ENCODE data around the gene SLFN5.
"Not testable (repeated sequence)": the region's sequence is repeated elsewhere in the genome, so short reads cannot be mapped to it uniquely, and the experiment has no call there.

Gene SLFN5

DNA sequence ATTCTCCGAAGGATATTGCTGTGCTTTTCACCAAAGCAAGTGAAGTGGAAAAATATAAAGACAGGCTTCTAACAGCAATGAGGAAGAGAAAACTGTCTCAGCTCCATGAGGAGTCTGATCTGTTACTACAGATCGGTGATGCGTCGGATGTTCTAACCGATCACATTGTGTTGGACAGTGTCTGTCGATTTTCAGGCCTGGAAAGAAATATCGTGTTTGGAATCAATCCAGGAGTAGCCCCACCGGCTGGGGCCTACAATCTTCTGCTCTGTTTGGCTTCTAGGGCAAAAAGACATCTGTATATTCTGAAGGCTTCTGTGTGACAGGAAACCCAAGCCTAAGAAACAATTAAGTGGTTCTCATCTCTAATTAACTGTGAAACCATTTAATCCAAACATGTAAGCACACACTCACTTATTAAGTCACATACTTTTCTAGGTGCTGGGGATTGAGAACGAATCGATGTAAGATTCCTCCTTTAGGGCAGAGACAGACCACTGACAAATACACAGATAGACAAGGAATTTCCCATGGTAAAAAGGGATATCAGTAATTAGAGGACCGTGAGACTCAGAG lies 22.8 kb downstream of the SLFN5 start:
- Histone ChIP-seq H3K4me1 (ENCODE audit: control insufficient read depth in 1 of 2, insufficient read depth in 2 of 2, low read length in 2 of 2) (no peaks in the 10 kb centered on the region), H3K36me3 (ENCODE audit: control insufficient read depth in 1 of 2, insufficient read depth in 2 of 2, low read length in 2 of 2) (peaks cover 24 to 42% of the 10 kb centered on the region in 2 donors), H3K9me3 (ENCODE audit: control insufficient read depth in 1 of 2, low read length in 2 of 2) (no peaks in the 10 kb centered on the region), H3K27ac (ENCODE audit: low read length) (no peak overlapping the region), H3K4me3 (ENCODE audit: low read depth in 1 of 2, low read length in 2 of 2) (no peak overlapping the region), H3K27me3 (ENCODE audit: low read depth, low read length) (no peaks in the 10 kb centered on the region)

DNA sequence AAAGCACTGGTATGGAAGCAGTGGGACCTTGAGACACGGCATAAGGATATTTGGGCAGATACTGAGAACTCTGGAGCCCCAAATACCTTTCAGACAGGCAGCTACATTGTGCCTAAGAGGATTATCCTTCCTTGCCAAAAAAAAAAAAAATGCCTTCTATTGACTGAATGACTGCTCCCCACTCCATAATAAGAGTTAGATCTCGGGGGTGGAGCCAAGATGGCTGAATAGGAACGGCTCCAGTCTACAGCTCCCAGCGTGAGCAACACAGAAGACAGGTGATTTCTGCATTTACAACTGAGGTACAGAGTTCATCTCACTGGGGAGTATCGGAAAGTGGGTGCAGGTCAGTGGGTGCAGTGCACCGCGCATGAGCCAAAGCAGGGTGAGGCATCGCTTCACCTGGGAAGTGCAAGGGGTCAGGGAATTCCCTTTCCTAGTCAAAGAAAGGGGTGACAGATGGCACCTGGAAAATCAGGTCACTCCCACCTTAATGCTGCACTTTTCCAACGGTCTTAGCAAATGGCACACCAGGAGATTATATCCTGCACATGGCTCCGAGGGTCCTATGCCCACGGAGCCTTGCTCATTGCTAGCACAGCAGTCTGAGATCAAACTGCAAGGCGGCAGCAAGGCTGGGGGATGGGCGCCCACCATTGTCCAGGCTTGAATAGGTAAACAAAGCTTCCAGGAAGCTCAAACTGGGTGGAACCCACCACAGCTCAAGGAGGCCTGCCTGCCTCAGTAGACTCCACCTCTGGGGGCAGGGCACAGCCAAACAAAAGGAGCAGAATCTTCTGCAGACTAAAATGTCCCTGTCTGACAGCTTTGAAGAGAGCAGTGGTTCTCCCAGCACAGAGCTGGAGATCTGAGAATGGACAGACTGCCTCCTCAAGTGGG lies 31.5 kb downstream of the SLFN5 start:
- not testable (repeated sequence) for H3K4me3 ChIP-seq (ENCODE audit: low read depth in 1 of 2, low read length in 2 of 2); H3K4me1 ChIP-seq (ENCODE audit: control insufficient read depth in 1 of 2, insufficient read depth in 2 of 2, low read length in 2 of 2); H3K9me3 ChIP-seq (ENCODE audit: control insufficient read depth in 1 of 2, low read length in 2 of 2); H3K27me3 ChIP-seq (ENCODE audit: low read depth, low read length); H3K27ac ChIP-seq (ENCODE audit: low read length); H3K36me3 ChIP-seq (ENCODE audit: control insufficient read depth in 1 of 2, insufficient read depth in 2 of 2, low read length in 2 of 2)

DNA sequence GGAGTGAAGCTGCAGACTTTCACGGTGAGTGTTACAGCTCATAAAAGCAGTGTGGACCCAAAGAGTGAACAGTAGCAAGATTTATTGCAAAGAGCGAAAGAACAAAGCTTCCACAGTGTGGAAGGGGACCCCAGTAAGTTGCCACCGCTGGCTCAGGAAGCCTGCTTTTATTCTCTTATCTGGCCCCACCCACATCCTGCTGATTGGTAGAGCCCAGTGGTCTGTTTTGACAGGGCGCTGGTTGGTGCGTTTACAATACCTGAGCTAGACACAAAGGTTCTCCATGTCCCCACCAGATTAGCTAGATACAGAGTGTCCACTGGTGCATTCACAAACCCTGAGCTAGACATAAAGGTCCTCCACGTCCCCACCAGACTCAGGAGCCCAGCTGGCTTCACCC lies 35.6 kb downstream of the SLFN5 start:
- H3K4me3 ChIP-seq (ENCODE audit: low read depth in 1 of 2, low read length in 2 of 2); H3K9me3 ChIP-seq (ENCODE audit: control insufficient read depth in 1 of 2, low read length in 2 of 2); H3K27ac ChIP-seq (ENCODE audit: low read length); H3K36me3 ChIP-seq (ENCODE audit: control insufficient read depth in 1 of 2, insufficient read depth in 2 of 2, low read length in 2 of 2); H3K27me3 ChIP-seq (ENCODE audit: low read depth, low read length); H3K4me1 ChIP-seq (ENCODE audit: control insufficient read depth in 1 of 2, insufficient read depth in 2 of 2, low read length in 2 of 2): not testable (repeated sequence)

DNA sequence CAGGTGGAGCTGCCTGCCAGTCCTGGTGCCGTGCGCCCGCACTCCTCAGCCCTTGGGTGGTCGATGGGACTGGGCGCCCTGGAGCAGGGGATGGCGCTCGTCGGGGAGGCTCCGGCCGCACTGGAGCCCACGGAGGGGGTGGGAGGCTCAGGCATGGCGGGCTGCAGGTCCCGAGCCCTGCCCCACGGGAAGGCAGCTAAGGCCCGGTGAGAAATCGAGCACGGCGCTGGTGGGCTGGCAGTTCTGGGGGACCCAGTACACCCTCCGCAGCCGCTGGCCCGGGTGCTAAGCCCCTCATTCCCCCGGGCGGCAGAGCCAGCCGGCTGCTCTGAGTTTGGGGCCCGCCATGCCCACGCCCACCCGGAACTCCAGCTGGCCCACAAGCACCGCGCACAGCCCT lies 36.0 kb downstream of the SLFN5 start:
- H3K9me3 ChIP-seq (ENCODE audit: control insufficient read depth in 1 of 2, low read length in 2 of 2); H3K4me1 ChIP-seq (ENCODE audit: control insufficient read depth in 1 of 2, insufficient read depth in 2 of 2, low read length in 2 of 2); H3K27me3 ChIP-seq (ENCODE audit: low read depth, low read length); H3K27ac ChIP-seq (ENCODE audit: low read length); H3K36me3 ChIP-seq (ENCODE audit: control insufficient read depth in 1 of 2, insufficient read depth in 2 of 2, low read length in 2 of 2); H3K4me3 ChIP-seq (ENCODE audit: low read depth in 1 of 2, low read length in 2 of 2): not testable (repeated sequence)

DNA sequence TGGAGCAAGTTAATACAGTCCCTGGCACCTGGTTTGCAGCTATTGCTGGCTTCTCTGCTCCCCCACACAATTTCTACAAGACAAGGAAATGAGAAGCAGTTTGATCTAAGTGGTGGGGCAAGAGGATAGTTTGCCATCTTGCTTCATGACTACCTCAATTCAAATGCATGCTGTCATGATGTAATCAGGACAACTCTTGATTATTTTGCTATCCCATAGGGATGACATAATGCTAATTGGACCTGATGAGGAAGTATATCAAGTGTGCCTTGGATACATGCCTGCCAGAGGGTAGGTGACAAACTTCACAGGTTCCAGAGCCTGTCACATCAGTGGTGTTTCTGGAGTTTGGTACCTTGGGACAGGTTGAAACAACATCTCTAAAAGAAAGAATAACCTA lies 40.9 kb downstream of the SLFN5 start:
- Histone ChIP-seq H3K4me1 (ENCODE audit: control insufficient read depth in 1 of 2, insufficient read depth in 2 of 2, low read length in 2 of 2) (no peaks in the 10 kb centered on the region), H3K4me3 (ENCODE audit: low read depth in 1 of 2, low read length in 2 of 2) (no peak overlapping the region), H3K27ac (ENCODE audit: low read length) (no peak overlapping the region), H3K9me3 (ENCODE audit: control insufficient read depth in 1 of 2, low read length in 2 of 2) (no peaks in the 10 kb centered on the region), H3K27me3 (ENCODE audit: low read depth, low read length) (no peaks in the 10 kb centered on the region), H3K36me3 (ENCODE audit: control insufficient read depth in 1 of 2, insufficient read depth in 2 of 2, low read length in 2 of 2) (no peaks in the 10 kb centered on the region)

DNA sequence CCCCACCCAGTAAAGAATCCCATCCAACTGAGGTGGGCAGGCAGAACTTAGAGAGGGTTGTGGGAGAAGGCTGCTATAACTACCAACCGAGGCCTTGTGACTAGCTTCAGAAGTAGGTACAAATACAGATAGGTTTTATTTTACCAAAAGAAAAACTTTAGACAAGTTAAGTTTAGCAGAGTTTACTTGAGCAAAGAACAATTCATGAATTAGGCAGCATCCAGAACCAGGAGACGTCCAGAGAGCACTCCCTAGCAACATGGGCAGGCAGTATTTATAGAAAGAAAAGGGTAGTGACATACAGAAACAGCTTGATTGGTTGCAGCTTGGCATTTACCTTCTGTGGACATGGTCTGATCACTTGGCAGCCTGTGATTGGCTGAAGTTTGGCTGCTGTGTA lies 42.1 kb downstream of the SLFN5 start:
- H3K27ac ChIP-seq (ENCODE audit: low read length) = no peak overlapping the region
- H3K36me3 ChIP-seq (ENCODE audit: control insufficient read depth in 1 of 2, insufficient read depth in 2 of 2, low read length in 2 of 2) = no peaks in the 10 kb centered on the region
- H3K27me3 ChIP-seq (ENCODE audit: low read depth, low read length) = no peaks in the 10 kb centered on the region
- H3K4me3 ChIP-seq (ENCODE audit: low read depth in 1 of 2, low read length in 2 of 2) = no peak overlapping the region
- no peaks in the 10 kb centered on the region for H3K9me3 ChIP-seq (ENCODE audit: control insufficient read depth in 1 of 2, low read length in 2 of 2)
- no peaks in the 10 kb centered on the region for H3K4me1 ChIP-seq (ENCODE audit: control insufficient read depth in 1 of 2, insufficient read depth in 2 of 2, low read length in 2 of 2)

DNA sequence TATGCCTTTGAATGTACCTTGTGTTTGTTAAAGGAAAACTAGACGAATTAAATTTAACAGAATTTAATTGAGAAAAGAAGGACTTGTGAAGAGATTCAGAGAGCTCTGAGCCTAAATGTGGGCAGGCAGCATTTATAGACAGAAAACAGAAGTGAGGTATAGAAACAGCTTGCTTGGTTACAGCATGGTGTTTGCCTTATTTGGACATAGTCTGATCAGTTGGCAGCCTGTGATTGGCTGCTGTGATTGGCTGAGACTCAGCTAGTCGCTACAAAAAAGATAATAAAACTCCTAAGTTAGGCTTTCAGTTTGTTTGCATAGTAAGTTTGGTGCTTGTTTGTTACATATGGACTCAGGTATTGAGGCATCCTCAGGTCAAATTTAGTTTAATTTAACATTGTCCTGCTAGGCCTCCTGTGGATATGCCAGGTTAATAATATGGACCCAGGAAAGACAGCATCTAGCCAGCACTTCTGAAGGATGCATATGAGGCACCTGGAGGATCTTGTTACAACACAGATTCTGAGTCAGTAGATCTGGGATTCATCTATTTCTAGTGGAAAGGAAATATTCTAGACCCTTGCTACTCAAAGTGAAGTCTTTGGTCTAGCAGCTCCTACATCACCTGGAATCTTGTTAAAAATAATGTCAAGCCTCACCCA lies 43.4 kb downstream of the SLFN5 start:
- Histone ChIP-seq H3K4me3 (ENCODE audit: low read depth in 1 of 2, low read length in 2 of 2) (no peak overlapping the region), H3K36me3 (ENCODE audit: control insufficient read depth in 1 of 2, insufficient read depth in 2 of 2, low read length in 2 of 2) (no peaks in the 10 kb centered on the region), H3K4me1 (ENCODE audit: control insufficient read depth in 1 of 2, insufficient read depth in 2 of 2, low read length in 2 of 2) (no peaks in the 10 kb centered on the region), H3K27ac (ENCODE audit: low read length) (no peak overlapping the region), H3K9me3 (ENCODE audit: control insufficient read depth in 1 of 2, low read length in 2 of 2) (no peaks in the 10 kb centered on the region), H3K27me3 (ENCODE audit: low read depth, low read length) (no peaks in the 10 kb centered on the region)

DNA sequence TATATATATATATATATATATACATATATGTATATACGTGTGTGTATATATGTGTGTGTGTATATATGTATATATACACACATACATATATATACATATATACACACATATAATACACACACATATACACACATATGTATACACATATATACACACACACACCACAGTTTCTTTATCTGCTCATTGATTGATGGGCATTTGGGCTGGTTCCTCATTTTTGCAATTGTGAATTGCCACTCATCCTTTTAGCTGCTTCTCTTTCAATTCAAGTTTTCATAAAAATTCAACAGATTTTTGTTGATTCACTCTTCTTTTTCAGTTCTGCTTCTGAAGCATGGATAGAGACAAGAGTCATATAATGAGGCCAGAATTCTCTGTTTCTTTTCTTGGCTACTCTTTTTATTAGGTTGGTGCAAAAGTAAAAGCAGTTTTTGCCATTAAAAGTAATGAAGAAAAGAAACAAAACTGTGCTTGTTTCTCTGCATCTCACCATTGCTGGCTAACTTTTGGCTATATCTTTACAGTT lies 44.5 kb downstream of the SLFN5 start:
- H3K4me1 ChIP-seq (ENCODE audit: control insufficient read depth in 1 of 2, insufficient read depth in 2 of 2, low read length in 2 of 2) = no peaks in the 10 kb centered on the region
- H3K27me3 ChIP-seq (ENCODE audit: low read depth, low read length) = no peaks in the 10 kb centered on the region
- H3K9me3 ChIP-seq (ENCODE audit: control insufficient read depth in 1 of 2, low read length in 2 of 2) = no peaks in the 10 kb centered on the region
- no peaks in the 10 kb centered on the region for H3K36me3 ChIP-seq (ENCODE audit: control insufficient read depth in 1 of 2, insufficient read depth in 2 of 2, low read length in 2 of 2)
- no peak overlapping the region for H3K4me3 ChIP-seq (ENCODE audit: low read depth in 1 of 2, low read length in 2 of 2)
- no peak overlapping the region for H3K27ac ChIP-seq (ENCODE audit: low read length)

DNA sequence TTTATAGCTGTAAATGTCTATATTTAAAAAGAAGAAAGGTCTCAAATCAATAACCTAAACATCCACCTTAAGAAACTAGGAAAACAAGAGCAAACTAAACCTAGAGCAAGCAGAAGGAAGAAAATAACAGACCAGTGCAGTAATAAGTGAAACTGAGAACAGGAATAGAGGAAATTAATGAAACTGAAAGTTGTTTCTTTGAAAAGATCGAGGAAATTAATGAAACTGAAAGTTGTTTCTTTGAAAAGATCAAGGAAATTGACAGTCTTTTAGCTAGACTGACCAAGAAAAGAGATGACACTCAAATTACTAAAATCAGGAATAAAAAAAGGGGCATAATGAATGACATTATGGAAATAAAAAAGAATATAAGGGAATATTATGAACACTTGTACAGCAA lies 46.4 kb downstream of the SLFN5 start:
- H3K4me3 ChIP-seq (ENCODE audit: low read depth in 1 of 2, low read length in 2 of 2) = no peak overlapping the region

DNA sequence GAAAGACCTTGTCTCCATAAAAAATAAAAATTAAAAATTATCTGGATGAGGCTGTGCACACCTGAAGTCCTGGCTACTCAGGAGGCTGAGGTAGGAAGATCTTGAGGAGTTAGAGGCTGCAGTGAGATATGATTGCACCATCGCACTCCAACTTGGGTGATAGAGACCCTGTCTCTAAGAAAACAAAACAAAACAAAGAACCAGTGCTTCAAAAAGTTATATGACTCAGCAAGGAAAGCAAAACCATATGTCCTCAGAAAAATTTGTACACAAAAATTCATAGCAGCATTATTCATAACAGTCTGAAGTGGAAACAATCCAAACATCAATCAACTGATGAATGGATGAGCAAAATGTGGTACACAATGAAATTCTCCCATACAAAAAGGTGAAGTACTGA lies 48.9 kb downstream of the SLFN5 start:
- Histone ChIP-seq H3K27ac (ENCODE audit: low read length) (no peak overlapping the region), H3K9me3 (ENCODE audit: control insufficient read depth in 1 of 2, low read length in 2 of 2) (no peaks in the 10 kb centered on the region), H3K27me3 (ENCODE audit: low read depth, low read length) (no peaks in the 10 kb centered on the region), H3K4me1 (ENCODE audit: control insufficient read depth in 1 of 2, insufficient read depth in 2 of 2, low read length in 2 of 2) (no peaks in the 10 kb centered on the region), H3K4me3 (ENCODE audit: low read depth in 1 of 2, low read length in 2 of 2) (no peak overlapping the region), H3K36me3 (ENCODE audit: control insufficient read depth in 1 of 2, insufficient read depth in 2 of 2, low read length in 2 of 2) (no peaks in the 10 kb centered on the region)

More for the DNA sequence above, 46.4 kb downstream of the SLFN5 start:
- Histone ChIP-seq H3K9me3 (ENCODE audit: control insufficient read depth in 1 of 2, low read length in 2 of 2) (no peaks in the 10 kb centered on the region), H3K4me1 (ENCODE audit: control insufficient read depth in 1 of 2, insufficient read depth in 2 of 2, low read length in 2 of 2) (no peaks in the 10 kb centered on the region), H3K27ac (ENCODE audit: low read length) (no peak overlapping the region), H3K27me3 (ENCODE audit: low read depth, low read length) (no peaks in the 10 kb centered on the region), H3K36me3 (ENCODE audit: control insufficient read depth in 1 of 2, insufficient read depth in 2 of 2, low read length in 2 of 2) (no peaks in the 10 kb centered on the region)

DNA sequence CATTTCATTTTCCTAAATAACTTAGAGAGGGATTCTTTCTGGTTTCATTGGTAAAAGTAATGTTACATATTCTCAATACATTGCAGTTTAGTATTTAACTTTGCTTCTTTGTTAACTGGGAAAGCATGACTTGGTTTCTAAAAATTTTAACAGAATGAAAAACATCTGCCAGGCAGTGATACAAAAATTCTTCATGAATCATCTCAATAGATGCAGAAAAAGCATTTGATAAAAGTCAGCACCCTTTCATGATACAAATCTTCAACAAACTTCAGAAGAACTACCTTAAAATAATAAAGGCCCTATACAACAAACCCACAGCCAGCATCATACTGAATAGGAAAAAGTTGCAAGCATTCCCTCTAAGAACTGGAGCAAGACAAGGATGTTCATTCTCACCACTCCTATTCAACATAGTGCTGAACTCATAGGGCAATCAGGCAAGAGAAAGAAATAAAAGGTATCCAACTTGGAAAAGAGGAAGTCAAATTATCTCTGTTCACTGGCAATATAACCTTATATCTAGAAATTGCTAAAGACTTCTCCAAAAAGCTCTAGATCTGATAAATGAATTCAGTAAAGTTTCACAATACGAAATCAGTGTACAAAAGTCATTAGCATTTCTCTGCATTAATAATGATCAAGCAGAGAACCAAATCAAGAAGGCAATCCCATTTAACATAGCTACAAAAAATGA lies 50.4 kb downstream of the SLFN5 start:
- Histone ChIP-seq H3K4me1 (ENCODE audit: control insufficient read depth in 1 of 2, insufficient read depth in 2 of 2, low read length in 2 of 2) (no peaks in the 10 kb centered on the region), H3K4me3 (ENCODE audit: low read depth in 1 of 2, low read length in 2 of 2) (no peak overlapping the region), H3K27ac (ENCODE audit: low read length) (no peak overlapping the region), H3K27me3 (ENCODE audit: low read depth, low read length) (no peaks in the 10 kb centered on the region), H3K9me3 (ENCODE audit: control insufficient read depth in 1 of 2, low read length in 2 of 2) (no peaks in the 10 kb centered on the region), H3K36me3 (ENCODE audit: control insufficient read depth in 1 of 2, insufficient read depth in 2 of 2, low read length in 2 of 2) (no peaks in the 10 kb centered on the region)
